Epithelial cell of proximal tubule (primary cell): ENCODE measurements around the gene UBXN1. TPM values are rescaled to one million over a fixed set of nuclear protein-coding genes. Genes with fewer than 3 reads are reported as not detected.
A peak's percentile ranks its signal among the peaks of the same experiment; 100 is the strongest.

Source experiments
- DNase-seq: peaks from one replicate; pipeline ENCODE4 v3.0.0-alpha.2; 2011; ENCODE audit warnings: low read depth
- H3K4me3 ChIP-seq: 2 replicates; pipeline ENCODE4 v1.5.1; 2011; ENCODE audit warnings: low read depth, mild to moderate bottlenecking, low read length
- total RNA-seq: library from RNA; depleted of rRNA; stranded (reverse); fragments of >200 nt; gene quantifications from 2 replicates; pipeline ENCODE4 v1.2.3, GENCODE V29; 2015
- TF ChIP-seq, protein P1 (sequence below): conservative IDR thresholded peaks from 2 replicates; pipeline ENCODE4 v1.5.1; 2012; ENCODE audit warnings: low read depth, mild to moderate bottlenecking, low read length

UBXN1 gene
- total RNA-seq, 1 donor from 2014 or later = 235 TPM

DNA sequence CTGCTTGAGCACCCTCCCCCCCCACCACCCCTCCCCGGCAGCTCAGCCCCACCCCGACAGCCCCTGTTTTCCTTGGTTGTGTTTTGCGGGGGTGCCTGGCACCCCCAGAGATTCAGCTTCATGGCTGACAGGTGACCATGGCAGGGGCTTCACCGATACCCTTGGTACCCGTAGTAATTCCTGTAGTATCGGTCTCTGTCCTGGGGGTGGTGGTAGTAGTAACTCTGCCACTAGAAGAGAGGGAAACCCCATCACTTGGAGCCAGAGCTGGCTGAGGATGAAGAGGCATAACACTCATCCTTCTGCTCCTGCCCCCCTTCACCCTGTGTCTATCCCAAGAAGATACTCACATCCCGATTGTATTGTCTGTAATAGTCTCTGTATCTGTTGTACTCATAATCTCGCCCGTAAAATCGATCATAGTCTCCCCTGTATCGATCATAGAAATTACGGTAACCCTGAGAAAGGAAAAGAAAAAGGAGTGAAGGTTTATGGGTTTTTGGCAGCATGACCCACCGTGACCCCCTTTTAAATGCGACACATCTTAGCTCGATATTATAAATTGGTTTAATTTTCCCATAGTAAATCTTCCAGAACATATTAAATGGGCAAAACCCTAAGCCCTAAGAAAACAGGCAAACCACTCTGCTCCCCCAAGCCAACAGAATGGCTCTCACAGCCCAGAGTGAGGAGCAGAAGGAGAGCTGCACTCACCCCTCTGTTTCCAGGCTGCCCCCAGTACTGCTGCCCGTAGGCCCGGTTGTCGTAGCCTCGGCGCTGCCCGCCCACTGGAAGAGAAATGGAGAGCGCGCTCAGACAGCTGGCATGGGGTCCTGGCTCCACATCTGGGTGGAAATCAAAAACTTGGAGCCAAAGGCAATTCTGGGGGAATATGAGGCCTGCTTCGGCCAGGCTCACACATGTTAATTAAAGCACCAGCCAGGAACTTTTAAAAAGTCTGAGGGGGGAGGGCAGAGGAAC lies 36.6 kb upstream of the UBXN1 start:
- H3K4me3 ChIP-seq = no peak overlapping the region
- TF ChIP-seq, protein P1, sequence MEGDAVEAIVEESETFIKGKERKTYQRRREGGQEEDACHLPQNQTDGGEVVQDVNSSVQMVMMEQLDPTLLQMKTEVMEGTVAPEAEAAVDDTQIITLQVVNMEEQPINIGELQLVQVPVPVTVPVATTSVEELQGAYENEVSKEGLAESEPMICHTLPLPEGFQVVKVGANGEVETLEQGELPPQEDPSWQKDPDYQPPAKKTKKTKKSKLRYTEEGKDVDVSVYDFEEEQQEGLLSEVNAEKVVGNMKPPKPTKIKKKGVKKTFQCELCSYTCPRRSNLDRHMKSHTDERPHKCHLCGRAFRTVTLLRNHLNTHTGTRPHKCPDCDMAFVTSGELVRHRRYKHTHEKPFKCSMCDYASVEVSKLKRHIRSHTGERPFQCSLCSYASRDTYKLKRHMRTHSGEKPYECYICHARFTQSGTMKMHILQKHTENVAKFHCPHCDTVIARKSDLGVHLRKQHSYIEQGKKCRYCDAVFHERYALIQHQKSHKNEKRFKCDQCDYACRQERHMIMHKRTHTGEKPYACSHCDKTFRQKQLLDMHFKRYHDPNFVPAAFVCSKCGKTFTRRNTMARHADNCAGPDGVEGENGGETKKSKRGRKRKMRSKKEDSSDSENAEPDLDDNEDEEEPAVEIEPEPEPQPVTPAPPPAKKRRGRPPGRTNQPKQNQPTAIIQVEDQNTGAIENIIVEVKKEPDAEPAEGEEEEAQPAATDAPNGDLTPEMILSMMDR = no peak
- DNase-seq = no peak

DNA sequence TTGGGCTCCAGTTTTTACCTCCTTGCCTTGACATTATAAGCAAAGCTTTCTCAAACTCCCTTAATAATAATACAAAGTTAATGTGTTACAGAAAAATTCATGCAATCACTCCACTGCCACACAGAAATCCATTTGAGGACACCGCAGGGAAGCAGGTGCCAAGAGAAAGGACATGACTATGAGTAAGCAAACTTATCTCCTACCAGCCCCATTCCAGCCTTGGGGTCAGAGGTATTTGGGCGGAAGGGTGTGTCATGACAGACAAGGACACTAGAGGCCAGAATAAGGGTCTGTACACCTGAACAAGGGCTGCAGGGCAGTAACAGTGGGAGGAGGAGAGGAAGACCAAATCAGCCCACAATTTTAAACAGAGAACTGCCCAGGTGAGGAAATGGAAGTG lies 34.5 kb upstream of the UBXN1 start:
- no peak overlapping the region for H3K4me3 ChIP-seq
- DNase-seq = no peak
- TF ChIP-seq, protein P1 = no peak

DNA sequence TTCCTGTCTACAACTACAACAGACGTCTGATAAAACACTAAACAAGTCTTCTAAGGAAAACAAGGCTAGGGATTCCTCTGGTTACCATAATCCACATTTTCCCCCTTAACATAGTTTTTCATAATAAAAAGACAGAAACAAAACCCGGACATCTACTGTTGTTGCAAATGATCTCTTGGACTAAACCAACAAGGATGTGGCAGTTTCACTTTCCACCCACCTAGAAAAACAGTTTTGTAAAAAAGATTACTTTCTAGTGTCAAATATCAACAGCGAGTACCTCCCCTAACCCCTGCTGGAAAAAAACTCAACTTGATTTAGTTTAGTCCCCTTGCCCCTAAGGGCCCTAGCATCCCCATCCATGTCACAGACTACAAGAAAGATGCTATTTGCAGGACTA lies 34.0 kb upstream of the UBXN1 start:
- no peak for DNase-seq
- TF ChIP-seq, protein P1 = no peak
- no peak overlapping the region for H3K4me3 ChIP-seq

DNA sequence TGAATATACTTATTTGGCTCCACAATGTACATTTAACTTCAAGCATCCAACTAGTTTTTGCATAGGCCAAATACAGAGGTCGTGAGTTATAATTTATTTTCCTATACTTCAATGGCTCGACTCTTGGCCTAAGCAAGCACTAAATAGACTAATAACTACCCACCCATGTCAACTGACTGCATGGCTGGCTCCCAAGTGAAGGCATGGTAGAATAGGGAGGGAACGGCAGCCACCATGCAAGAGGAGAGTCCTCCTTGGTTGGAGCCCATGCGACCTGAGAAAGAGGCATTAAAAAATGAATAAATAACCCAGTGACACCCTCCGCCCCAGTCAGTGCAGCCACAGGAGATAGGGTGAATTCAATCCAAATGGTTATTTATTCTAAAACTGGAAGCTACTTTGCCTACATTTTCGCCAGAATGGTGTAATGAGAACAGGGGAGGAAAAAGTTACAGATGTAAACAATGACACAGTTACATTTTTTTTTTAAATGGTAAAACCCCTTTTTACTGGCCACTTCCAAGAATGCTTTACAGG lies 33.5 kb upstream of the UBXN1 start:
- DNase-seq = no peak
- TF ChIP-seq, protein P1 = no peak
- H3K4me3 ChIP-seq = no peak overlapping the region

DNA sequence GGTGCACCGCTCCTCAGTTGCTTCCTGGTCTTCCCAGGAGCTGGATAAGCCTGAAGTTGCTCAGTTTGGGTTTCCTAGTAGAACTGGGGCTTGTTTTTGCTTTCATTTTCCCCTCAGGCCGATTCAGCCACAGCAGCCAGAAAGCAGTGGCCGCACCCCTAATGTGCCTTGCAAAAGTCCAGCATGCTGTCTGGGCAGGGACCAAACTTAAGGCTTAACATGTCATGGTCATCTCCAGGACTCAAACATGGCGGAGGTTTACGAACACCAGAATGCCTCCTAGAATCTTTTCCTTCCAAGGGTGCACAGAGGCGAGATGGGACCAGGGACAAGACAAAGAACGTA lies 31.1 kb upstream of the UBXN1 start:
- no peak for DNase-seq
- TF ChIP-seq, protein P1 = no peak
- H3K4me3 ChIP-seq = peak overlapping the region; percentile 62

DNA sequence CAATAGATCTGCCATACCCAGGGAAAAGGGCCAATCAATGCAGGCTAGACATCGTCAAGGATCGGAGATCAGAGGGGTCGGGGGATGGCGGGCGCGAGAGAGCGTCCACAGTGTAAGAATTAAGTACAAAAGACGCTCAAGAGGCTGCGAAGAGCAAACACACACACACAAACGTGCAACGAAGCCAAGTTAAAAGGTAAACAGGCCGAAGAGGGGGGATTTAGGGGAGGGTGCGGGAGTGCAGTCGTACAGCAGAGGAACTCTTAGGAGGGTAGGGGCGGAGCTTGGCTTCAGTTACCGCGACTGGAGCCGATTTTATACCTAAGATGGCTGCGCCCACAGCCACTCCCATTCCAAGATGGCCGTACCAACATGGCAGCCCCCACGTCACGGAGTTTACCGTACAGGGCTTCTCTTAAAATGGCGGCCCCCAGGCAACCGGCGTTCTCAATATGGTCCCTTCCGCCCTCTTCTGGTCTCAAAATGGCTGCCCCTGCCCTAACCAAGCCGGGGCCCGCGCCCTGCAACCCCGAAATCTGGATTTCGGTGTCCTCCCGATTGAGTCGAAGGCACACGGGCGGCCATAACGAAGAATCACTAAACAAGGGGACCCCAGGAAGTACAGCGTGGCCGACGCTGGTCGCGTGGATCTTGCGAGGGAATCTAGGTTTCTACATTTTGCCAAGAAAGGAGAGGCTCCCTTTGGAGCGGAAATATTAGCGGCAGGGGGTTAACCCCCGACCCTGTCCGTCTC lies 30.6 kb upstream of the UBXN1 start:
- DNase-seq = peak; percentile 74
- peak overlapping the region; percentile 62 for H3K4me3 ChIP-seq

More for the DNA sequence above, 30.6 kb upstream of the UBXN1 start:
- TF ChIP-seq, protein P1 = no peak
